ENCODE measurements around the gene CCL19. TPM values are rescaled to one million over a fixed set of nuclear protein-coding genes. Genes with fewer than 3 reads are reported as not detected.

The CCL19 gene
- total and polyA plus RNA-seq, 2 of the 8 experiments (the other 6 are each of a cell fraction or from before 2014, with no cell fraction given): not detected

DNA sequence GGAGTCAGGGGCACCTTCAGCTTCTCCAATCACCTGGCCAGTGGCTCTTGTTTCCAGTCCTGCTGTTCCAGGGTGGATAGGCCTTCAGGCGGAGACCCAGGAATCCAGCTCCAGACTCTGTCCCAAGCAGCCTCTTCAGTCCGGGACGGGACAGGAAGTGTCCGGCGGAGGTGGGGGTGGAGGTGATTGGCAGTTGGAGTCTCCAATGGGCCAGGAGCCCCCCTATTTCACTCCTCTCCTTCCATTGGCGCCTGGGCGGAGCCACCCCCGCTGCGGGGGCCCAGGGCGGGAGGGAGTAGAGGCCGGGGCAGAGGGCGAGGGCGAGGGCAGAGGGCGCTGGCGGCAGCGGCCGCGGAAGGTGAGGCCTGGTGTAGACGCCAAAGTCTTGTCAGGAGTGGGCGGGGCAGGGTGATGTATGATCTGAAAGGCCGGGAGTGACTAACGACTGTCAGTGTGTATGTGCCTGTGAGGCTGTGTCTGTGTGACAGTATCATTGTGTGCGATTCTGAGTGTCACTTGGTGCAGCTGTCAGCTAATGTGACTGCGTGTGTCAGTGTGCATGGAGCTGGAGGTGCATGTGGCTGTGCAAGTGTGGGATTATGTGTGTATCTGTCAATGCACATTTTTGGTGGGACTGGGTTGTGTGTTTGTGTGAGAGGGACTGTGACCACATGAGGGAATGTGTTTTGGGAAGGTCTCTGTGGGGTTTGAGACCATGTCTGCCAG lies 39.0 kb downstream of the CCL19 start, which contains the start of gene IL11RA (continued):
- peak; percentile 47 for TF ChIP-seq SP2 (IDR thresholded peaks at IDR 0.05; ENCODE audit: low read length)
- TF ChIP-seq POLR2AphosphoS5 (IDR thresholded peaks at IDR 0.05; ENCODE audit: low read depth, low read length): no peak
- no peak for TF ChIP-seq BRCA1 (IDR thresholded peaks at IDR 0.05; ENCODE audit: low read depth, low read length)
- TF ChIP-seq SRF (IDR thresholded peaks at IDR 0.05; ENCODE audit: low read depth, low read length): no peak
- TF ChIP-seq RXRA (IDR thresholded peaks at IDR 0.05; ENCODE audit: insufficient read depth, low read depth, low read length): no peak
- peak; percentile 68; the same call in 1 of the 2 replicates for TF ChIP-seq CHD2 (IDR thresholded peaks at IDR 0.05; ENCODE audit: low read length)
- no peak for TF ChIP-seq SP4 (IDR thresholded peaks at IDR 0.05; ENCODE audit: low read length)
- TF ChIP-seq RAD21 (IDR thresholded peaks at IDR 0.05 in 1 of 2, conservative IDR thresholded peaks at IDR 0.05 in 1 of 2; ENCODE audit: low read depth in 2 of 2, low read length in 2 of 2): peak in 1 of 2 experiments; percentile 4; a peak in 1 of 4 replicates
- TF ChIP-seq FOSL1 (IDR thresholded peaks at IDR 0.05; ENCODE audit: insufficient read depth, low read depth, low read length): no peak
- no peak for TF ChIP-seq ATF3 (IDR thresholded peaks at IDR 0.05; ENCODE audit: insufficient read depth, low read depth, low read length)
- TF ChIP-seq ASH2L (IDR thresholded peaks at IDR 0.05; ENCODE audit: low read length): no peak
- TF ChIP-seq POLR2A (IDR thresholded peaks at IDR 0.05; ENCODE audit: control extremely low read depth in 1 of 2, low read depth in 2 of 2, low read length in 2 of 2): no peak
- TF ChIP-seq NRF1 (IDR thresholded peaks at IDR 0.05; ENCODE audit: low read depth, low read length): no peak
- TF ChIP-seq GABPA (IDR thresholded peaks at IDR 0.05; ENCODE audit: borderline replicate concordance, insufficient read depth, low read length): peak; percentile 75; the same call in 1 of the 2 replicates
- TF ChIP-seq JUND (IDR thresholded peaks at IDR 0.05; ENCODE audit: low read length): no peak
- TF ChIP-seq CTBP2 (IDR thresholded peaks at IDR 0.05; ENCODE audit: borderline replicate concordance, insufficient read depth, insufficient read length, low read length): peak; percentile 46
- TF ChIP-seq CBX8 (IDR thresholded peaks at IDR 0.05; ENCODE audit: borderline replicate concordance, low read depth, low read length): no peak
- no peak for TF ChIP-seq CHD1 (IDR thresholded peaks at IDR 0.05; ENCODE audit: low read depth, low read length)
